ENCODE results near the gene PEAR1.

DNA sequence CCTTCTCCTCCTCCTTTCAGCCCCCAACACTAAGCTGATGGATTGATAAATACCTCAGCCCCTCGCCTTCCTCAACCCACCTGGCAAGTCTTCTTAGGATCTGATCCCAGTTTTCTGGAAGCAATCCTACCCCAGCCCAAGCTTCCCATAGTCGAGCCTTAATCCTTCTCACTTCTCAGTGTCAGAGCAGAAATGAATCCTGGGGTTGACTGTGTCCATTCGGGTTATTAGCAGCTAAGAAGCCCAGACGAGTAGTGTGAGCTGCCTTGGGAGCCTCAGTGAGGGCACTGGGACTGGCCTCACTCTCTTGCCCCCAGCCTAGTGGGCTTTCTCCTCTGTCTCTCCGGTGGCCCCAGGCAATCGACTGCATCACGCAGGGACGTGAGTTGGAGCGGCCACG, 12.4 kb upstream of the PEAR1 start:
- TF ChIP-seq EP300 (IDR thresholded peaks at IDR 0.05) (no peak), RFX5 (IDR thresholded peaks at IDR 0.05) (no peak), HDAC2 (IDR thresholded peaks at IDR 0.05) (no peak), POLR2A (IDR thresholded peaks at IDR 0.05; ENCODE audit: low read length) (no peak), JUNB (IDR thresholded peaks at IDR 0.05) (no peak)
- TF ChIP-seq, protein P1, sequence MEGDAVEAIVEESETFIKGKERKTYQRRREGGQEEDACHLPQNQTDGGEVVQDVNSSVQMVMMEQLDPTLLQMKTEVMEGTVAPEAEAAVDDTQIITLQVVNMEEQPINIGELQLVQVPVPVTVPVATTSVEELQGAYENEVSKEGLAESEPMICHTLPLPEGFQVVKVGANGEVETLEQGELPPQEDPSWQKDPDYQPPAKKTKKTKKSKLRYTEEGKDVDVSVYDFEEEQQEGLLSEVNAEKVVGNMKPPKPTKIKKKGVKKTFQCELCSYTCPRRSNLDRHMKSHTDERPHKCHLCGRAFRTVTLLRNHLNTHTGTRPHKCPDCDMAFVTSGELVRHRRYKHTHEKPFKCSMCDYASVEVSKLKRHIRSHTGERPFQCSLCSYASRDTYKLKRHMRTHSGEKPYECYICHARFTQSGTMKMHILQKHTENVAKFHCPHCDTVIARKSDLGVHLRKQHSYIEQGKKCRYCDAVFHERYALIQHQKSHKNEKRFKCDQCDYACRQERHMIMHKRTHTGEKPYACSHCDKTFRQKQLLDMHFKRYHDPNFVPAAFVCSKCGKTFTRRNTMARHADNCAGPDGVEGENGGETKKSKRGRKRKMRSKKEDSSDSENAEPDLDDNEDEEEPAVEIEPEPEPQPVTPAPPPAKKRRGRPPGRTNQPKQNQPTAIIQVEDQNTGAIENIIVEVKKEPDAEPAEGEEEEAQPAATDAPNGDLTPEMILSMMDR (IDR thresholded peaks at IDR 0.05), result no peak

Data from A549 (cell line).